ENCODE data around the gene BAIAP2.

Gene BAIAP2

DNA sequence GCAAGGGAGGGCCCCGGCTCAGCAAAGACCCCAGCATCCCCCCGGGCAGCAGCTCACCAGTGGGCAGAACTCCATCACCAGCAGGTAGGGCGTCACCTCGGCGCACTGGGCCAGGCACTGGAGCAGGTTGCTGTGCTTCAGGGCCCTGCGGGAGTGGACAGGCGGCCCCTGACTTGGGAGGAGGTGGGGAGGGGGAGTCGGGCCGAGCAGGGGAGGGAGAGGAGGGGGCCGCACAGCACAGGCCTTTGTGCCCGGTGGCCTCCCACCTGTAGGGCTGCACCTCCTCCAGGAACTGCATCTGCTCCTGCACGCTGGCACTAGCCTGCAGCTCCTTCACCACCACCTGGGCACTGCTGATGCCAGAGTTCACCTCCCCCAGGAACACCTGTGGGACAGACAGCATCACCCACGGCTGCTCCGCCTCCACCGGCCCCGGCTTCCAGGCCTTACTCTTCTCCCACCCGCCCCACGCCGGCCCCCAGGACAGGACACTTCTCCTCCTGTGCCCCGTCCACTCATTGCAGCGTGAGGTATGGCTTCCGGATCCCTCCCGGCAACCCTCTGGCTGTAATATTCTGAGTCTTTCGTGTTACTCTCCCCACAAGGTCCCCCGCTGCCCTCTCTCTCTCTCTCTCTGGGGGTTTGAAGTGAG lies 92.7 kb downstream of the BAIAP2 start:
- DNase-seq (ENCODE audit: low read depth), result no peak

DNA sequence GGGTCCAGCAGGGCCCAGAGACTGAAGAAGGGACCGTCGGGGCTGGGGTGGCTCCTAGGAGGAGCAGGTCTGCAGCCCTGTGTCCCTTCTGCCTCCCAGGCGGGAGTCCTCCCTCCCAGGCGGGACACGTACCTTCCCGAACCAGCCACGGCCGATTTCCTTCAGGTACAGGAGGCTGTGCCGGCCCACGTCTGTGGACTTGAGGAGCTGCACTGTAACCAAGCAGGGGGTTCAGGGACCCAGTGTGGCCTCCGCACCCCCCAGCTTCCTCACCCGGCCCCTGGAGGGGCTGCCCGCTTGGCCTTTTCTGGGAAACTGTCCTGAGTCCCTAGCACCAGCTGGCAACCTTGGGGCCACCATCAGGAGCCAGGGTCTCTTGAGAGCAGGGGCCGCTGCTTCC lies 93.4 kb downstream of the BAIAP2 start:
- DNase-seq (ENCODE audit: low read depth), result no peak

DNA sequence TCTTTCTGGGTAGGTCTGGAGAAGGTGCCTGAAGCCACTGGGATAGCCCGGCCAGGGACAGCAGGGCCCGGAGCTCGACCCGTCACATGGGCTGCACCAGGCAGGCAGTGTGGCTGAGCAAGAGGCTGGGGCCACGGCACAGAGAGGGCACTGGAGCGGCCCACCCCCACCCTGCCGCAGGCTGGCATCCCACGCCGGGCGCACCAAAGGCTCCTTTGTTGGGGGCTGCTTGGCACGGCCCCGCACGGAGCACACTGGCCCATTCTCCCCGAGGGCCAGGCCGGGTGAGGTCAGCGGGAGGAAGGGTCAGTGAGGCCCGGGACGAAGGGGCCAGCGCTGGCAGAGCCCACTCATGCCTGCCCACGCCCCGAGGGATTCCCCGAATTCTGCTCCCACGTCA lies 93.8 kb downstream of the BAIAP2 start:
- no peak for DNase-seq (ENCODE audit: low read depth)

DNA sequence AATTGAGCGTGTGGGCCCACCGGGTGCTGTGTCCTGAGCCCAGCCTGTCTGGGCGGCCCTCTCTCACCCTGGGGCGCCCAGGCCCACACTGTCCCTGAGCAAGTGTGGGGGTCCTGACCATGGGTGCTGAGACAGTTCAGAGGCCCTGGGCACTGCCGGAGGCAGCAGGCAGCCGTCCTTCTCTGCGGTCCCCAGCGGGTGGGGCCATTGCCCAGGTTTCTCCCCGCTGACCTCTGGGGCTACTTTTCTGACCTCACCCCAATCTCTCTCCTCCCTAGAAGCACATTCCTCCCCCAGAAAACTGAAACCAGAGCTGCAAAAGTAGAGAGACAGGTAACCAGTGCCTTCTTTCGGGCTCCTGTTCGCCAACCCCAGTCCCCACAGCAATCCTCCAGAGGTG lies 94.3 kb downstream of the BAIAP2 start:
- DNase-seq (ENCODE audit: low read depth), result no peak

GRCh38 chr17:81129711-81130367 lies 94.9 kb downstream of the BAIAP2 start:
- DNase-seq (ENCODE audit: low read depth), result no peak

DNA sequence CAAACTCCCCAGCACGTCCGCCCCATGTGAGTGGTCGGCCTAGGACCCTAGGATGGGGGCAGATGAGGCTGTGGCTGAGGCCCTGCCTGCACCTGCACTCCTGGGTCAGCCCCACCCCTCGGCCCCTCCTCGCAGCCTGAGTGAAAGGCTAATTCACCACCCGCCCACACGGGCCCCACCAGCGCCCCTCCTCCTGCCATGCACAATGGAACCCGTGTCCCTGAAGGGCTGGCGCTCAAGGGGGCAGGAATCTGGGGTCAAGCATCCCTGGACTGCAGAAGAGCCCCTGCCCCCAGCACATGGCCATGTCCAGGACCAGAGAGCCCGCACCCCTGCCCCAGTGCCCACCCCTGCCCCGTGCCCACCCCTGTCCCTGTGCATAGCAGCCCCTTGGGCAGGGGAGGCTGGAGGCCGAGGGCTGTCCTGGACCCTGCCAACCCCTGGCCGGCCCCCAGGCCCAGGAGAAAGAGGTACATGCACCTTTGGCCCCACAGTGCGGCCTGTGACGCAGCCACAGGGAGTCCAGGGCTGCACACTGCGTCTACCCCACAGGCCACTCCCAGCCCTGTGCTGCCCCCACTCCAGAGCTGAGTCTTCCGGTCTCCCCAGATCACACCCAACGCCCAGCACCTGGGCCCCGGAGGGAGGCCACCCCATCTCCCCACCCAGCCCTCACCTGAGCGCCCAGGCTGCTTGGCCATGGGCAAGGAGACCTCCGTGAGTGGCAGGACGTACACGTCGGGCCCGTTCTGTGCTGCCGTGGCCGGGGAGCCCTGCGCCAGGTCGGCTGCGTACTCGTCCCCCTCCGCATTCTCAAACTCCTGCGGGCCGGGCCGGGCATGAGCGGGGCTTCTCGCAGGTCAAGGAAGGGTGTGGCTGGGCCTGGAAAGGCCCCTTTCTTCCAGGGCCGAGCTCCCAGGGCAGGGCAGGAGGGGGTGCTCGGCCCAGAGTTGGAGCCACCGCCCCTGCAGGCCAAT lies 95.7 kb downstream of the BAIAP2 start:
- no peak for DNase-seq (ENCODE audit: low read depth)

- no peak for DNase-seq (ENCODE audit: low read depth)
Observed at GRCh38 chr17:81131486-81132196, 96.7 kb downstream of the BAIAP2 start.

GRCh38 chr17:81132197-81132540 lies 97.2 kb downstream of the BAIAP2 start:
- DNase-seq (ENCODE audit: low read depth), result no peak

GRCh38 chr17:81132770-81133723 lies 98.1 kb downstream of the BAIAP2 start:
- no peak for DNase-seq (ENCODE audit: low read depth)

DNA sequence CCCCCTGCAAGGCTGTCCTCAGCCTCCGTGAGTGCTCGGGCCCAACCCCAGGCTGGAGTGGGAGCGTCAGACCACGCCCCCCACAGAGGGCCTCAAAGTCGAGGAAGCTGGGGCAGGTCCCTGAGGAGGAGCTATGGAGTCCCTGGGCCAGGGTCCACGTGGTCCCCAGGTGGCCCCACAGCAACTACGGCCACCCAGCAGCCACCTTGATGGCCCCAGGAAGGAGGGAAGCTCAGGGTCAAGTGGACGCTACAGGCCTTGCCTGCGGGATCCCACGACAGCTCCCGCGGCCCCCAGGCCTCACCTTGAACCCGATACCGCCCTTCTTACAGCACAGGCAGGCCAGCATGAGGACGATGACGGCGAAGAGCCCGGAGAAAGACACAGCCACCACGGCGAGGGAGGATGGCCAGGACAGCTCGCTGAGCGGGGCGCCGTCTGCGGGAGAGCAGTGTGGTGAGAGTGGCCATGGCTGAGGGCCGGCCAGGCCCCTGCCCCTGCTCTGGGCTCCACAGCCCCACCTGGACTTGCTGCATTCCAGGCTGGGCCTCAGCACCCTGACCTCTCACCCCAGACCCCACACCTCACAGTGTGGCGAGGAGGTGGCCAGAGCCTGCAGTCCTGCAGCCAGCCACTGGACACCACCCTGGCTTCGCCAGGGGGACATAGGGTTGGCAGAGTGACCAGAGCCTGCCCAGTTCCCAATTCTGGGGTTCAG lies 99.3 kb downstream of the BAIAP2 start:
- DNase-seq (ENCODE audit: low read depth), result no peak

- no peak for DNase-seq (ENCODE audit: low read depth)
Observed at GRCh38 chr17:81135505-81136278, 100.7 kb downstream of the BAIAP2 start.

- no peak for DNase-seq (ENCODE audit: low read depth)
Observed at GRCh38 chr17:81136366-81136765, 101.4 kb downstream of the BAIAP2 start.

GRCh38 chr17:81137248-81137647 lies 102.3 kb downstream of the BAIAP2 start:
- DNase-seq (ENCODE audit: low read depth), result no peak

GRCh38 chr17:81138083-81138482 lies 103.1 kb downstream of the BAIAP2 start:
- DNase-seq (ENCODE audit: low read depth), result no peak

- DNase-seq (ENCODE audit: low read depth), result no peak
Observed at GRCh38 chr17:81138500-81138899, 103.5 kb downstream of the BAIAP2 start.

DNA sequence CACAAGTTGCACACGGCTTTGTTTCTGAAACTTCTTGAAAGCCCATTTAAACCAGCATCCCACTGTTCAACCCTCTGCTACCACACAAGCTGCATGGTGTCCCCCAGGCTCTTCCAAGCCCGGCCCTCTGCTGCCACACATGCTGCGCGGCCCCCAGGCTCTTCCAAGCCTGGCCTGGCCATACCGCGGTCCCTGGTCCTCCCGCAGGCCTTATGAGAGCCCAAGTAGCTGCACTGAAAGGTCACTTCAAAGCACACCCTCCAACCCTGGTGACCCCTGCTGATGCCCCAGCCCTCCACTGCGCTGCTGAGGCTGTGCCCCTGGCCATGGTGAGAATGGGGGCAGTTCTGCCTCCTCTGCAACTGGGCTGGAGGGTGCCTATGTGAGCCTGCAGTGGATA lies 104.5 kb downstream of the BAIAP2 start:
- DNase-seq (ENCODE audit: low read depth), result no peak

DNA sequence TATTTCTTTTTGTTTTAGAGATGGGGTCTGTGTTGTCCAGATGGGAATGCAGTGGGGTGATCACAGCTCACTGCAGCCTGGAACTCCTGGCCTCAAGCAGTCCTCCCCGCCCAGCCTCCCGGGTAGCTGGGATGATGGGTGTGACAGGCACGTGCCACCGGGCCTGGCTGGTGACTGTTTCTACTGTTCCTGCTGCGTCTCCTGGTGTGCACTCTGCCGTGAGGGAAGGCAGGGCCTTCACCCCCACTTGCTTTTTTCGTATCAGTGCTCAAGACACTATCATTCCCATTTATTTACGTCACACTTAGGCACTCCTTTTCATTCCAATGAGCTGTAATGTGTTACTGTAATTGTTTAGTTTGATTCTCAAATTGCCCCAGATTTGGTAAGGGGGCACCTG lies 105.1 kb downstream of the BAIAP2 start:
- no peak for DNase-seq (ENCODE audit: low read depth)

DNA sequence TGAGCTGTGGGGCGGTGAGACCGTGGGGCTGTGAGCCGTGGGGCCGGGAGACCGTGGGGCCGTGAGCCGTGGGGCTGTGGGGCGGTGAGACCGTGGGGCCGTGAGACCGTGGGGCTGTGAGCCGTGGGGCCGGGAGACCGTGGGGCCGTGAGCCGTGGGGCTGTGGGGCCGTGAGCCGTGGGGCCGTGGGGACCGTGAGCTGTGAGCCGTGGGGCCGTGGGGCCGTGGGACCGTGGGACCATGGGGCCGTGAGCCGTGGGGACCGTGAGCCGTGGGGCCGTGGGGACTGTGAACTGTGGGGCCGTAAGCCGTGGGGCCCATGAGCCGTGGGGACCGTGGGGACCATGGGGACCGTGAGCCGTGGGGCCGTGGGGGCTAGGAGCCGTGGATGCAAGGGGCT lies 105.7 kb downstream of the BAIAP2 start:
- DNase-seq (ENCODE audit: low read depth), result no peak

DNA sequence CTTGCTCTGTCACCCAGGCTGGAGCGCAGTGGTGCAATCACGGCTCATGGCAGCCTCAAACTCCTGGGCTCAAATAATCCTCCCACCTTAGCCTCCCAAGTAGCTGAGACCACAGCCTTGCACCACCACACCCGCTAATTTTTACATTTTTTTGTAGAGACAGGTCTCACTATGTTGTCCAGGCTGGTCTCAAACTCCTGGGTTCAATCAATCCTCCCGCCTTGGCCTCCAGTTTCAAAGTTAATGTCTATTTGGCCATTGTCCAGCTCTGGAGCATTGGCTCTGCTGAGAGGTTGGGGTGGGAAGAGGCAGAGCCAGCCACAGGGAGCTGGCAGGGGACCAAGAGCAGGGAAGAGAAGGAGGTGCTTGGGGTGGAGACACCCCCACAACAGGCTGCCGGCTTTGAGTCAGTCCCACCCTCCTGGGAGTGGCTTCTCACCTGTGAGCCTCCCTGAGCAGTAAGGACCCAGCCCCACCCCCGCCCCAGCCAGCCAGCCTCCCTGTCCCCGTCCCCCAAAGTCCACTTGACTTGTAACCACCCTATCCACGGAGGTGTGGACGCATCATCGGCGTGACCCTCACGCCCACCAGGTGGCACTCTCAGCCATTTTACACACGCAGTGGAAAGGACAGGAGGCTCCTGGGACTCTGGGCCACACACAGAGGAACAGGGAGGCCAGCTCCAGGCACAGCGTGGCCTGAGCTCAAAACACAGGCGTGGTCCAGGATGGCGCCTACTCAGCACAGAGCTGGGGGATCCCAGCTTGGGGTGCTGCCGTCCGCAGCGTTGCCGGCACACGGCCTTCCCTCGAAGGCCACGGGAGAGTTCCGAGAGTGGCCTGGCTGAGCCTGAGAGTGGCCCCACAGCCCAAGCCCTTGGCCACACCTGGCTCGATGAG lies 107.6 kb downstream of the BAIAP2 start:
- peak; percentile 45 for DNase-seq (ENCODE audit: low read depth)

Data from stromal cell of bone marrow (primary cell).